Muscle of leg (tissue), 11 donors: ENCODE results near the gene CDC25B. TPM values are rescaled to one million over a fixed set of nuclear protein-coding genes. Genes with fewer than 3 reads are reported as not detected.
"Not testable (repeated sequence)": the region's sequence is repeated elsewhere in the genome, so short reads cannot be mapped to it uniquely, and the experiment has no call there.

Source experiments
- DNase-seq: peaks from one replicate; pipeline ENCODE4 v3.0.0; 2013
- H3K27ac ChIP-seq: one replicate; pipeline ENCODE4 v1.5.1; 2013; ENCODE audit warnings: mild to moderate bottlenecking, low read length, control low read depth
- H3K27me3 ChIP-seq: one replicate; pipeline ENCODE4 v1.6.1; 2013; ENCODE audit warnings: low read length; ENCODE audit not compliant: control insufficient read depth, insufficient read depth
- H3K36me3 ChIP-seq: one replicate; pipeline ENCODE4 v1.6.1; 2013; ENCODE audit warnings: low read length; ENCODE audit not compliant: control insufficient read depth, insufficient read depth
- H3K4me1 ChIP-seq: one replicate; pipeline ENCODE4 v1.6.1; 2013; ENCODE audit warnings: low read length; ENCODE audit not compliant: control insufficient read depth, insufficient read depth
- H3K4me3 ChIP-seq: one replicate; pipeline ENCODE4 v1.5.1; 2013; ENCODE audit warnings: low read length, control low read depth
- H3K9me3 ChIP-seq: replicated peaks from 2 replicates; pipeline ENCODE4 v1.6.1; 2013; ENCODE audit warnings: low read depth, low read length; ENCODE audit not compliant: control insufficient read depth
- WGBS: methylation state at CpG from one replicate; pipeline ENCODE4 v1.1.5; 2013; ENCODE audit warnings: missing lambda C conversion rate; ENCODE audit not compliant: insufficient coverage; 5-methylcytosine and 5-hydroxymethylcytosine counted together
- polyA plus RNA-seq, 8 donors: library from polyadenylated mRNA; unstranded; fragments of 120-200 nt; gene quantifications; one replicate each; pipeline versions ENCODE4 v1.2.1 to v1.2.3, GENCODE V29; 2013; ENCODE audit warnings: inconsistent platforms in 1 of 8, low replicate concordance in 1 of 8; ENCODE audit not compliant: insufficient read length in 8 of 8, insufficient read depth in 1 of 8
- total RNA-seq: library from RNA; stranded (reverse); fragments of 120-200 nt; gene quantifications from one replicate; pipeline ENCODE4 v1.2.4, GENCODE V29; 2013

Gene CDC25B
- total and polyA plus RNA-seq, 9 donors: 37.7 to 118 (median 89.9) TPM

GRCh38 chr20:3784863-3785239 lies 11.3 kb upstream of the CDC25B start:
- H3K36me3 ChIP-seq: peaks cover 20% of the 10 kb centered on the region
- peaks cover 39% of the 10 kb centered on the region for H3K4me1 ChIP-seq
- H3K4me3 ChIP-seq: no peak overlapping the region
- no peak overlapping the region for H3K27ac ChIP-seq
- no peak for DNase-seq
- WGBS: 86% methylated on average over 6 of the region's 6 CpGs
- H3K27me3 ChIP-seq: no peaks in the 10 kb centered on the region
- no peaks in the 10 kb centered on the region for H3K9me3 ChIP-seq

GRCh38 chr20:3785240-3786125 lies 10.6 kb upstream of the CDC25B start:
- H3K27me3 ChIP-seq: no peaks in the 10 kb centered on the region
- H3K4me3 ChIP-seq: peak overlapping the region; percentile 73
- peaks cover 20% of the 10 kb centered on the region for H3K36me3 ChIP-seq
- no peaks in the 10 kb centered on the region for H3K9me3 ChIP-seq
- DNase-seq: peak; percentile 36
- WGBS: 22% methylated on average over 76 of the region's 79 CpGs
- peak overlapping the region; percentile 72 for H3K27ac ChIP-seq
- peaks cover 39% of the 10 kb centered on the region for H3K4me1 ChIP-seq

GRCh38 chr20:3786126-3786484 lies 10.0 kb upstream of the CDC25B start:
- Histone ChIP-seq H3K36me3 (peaks cover 20% of the 10 kb centered on the region), H3K27me3 (no peaks in the 10 kb centered on the region), H3K9me3 (no peaks in the 10 kb centered on the region), H3K27ac (peak overlapping the region; percentile 72), H3K4me3 (peak overlapping the region; percentile 73), H3K4me1 (peaks cover 35% of the 10 kb centered on the region)
- under 1% methylated on average over 35 of the region's 35 CpGs for WGBS
- DNase-seq: peak; percentile 79

GRCh38 chr20:3786665-3787323 lies 9.3 kb upstream of the CDC25B start, which contains the start of gene CENPB:
Gene CENPB (minus strand): TSS chr20:3786740. CDS start chr20:3786483, 257 bp downstream.
- H3K4me1 ChIP-seq: peaks cover 30% of the 10 kb centered on the region
- H3K27ac ChIP-seq: peak within 1 kb of the TSS; percentile 72
- no peaks in the 10 kb centered on the region for H3K9me3 ChIP-seq
- DNase-seq: peak; percentile 95
- H3K4me3 ChIP-seq: peak within 1 kb of the TSS; percentile 73
- H3K27me3 ChIP-seq: no peaks in the 10 kb centered on the region
- WGBS: under 1% methylated on average over 59 of the region's 70 CpGs
- peaks cover 17% of the 10 kb centered on the region for H3K36me3 ChIP-seq

- Histone ChIP-seq H3K27me3 (no peaks in the 10 kb centered on the region), H3K4me3 (peak overlapping the region; percentile 36), H3K9me3 (no peaks in the 10 kb centered on the region), H3K36me3 (peaks cover 16% of the 10 kb centered on the region), H3K27ac (no peak overlapping the region), H3K4me1 (peaks cover 30% of the 10 kb centered on the region)
- DNase-seq: peak; percentile 17
- WGBS: 58% methylated on average over 2 of the region's 5 CpGs
Measured at GRCh38 chr20:3787324-3788014, 8.6 kb upstream of the CDC25B start.

GRCh38 chr20:3788685-3789155 lies 7.4 kb upstream of the CDC25B start:
- peaks cover 12% of the 10 kb centered on the region for H3K36me3 ChIP-seq
- H3K4me3 ChIP-seq: no peak overlapping the region
- DNase-seq: peak; percentile 9
- H3K4me1 ChIP-seq: peaks cover 23% of the 10 kb centered on the region
- H3K27ac ChIP-seq: no peak overlapping the region
- 42% methylated on average over 4 of the region's 4 CpGs for WGBS
- H3K27me3 ChIP-seq: no peaks in the 10 kb centered on the region
- H3K9me3 ChIP-seq: no peaks in the 10 kb centered on the region

GRCh38 chr20:3789201-3789600 lies 6.9 kb upstream of the CDC25B start:
- WGBS: 86% methylated on average over 2 of the region's 4 CpGs

GRCh38 chr20:3794168-3794567 lies 1.9 kb upstream of the CDC25B start:
- WGBS: no CpG with 5 or more reads among the region's 3 CpGs
- not testable (repeated sequence) for H3K9me3 ChIP-seq, H3K27me3 ChIP-seq, H3K27ac ChIP-seq, H3K4me3 ChIP-seq, DNase-seq
- H3K36me3 ChIP-seq: peaks cover 10% of the 10 kb centered on the region
- peaks cover 32% of the 10 kb centered on the region for H3K4me1 ChIP-seq

More at GRCh38 chr20:3789201-3789600, 6.9 kb upstream of the CDC25B start:
- not testable (repeated sequence) for H3K27ac ChIP-seq, H3K4me3 ChIP-seq, H3K27me3 ChIP-seq, DNase-seq, H3K9me3 ChIP-seq
- peaks cover 18% of the 10 kb centered on the region for H3K4me1 ChIP-seq
- H3K36me3 ChIP-seq: peaks cover 11% of the 10 kb centered on the region

- peak overlapping the region; percentile 96 for H3K27ac ChIP-seq
- H3K4me3 ChIP-seq: peak overlapping the region; percentile 61
- WGBS: 79% methylated on average over 5 of the region's 25 CpGs
- no peaks in the 10 kb centered on the region for H3K27me3 ChIP-seq
- peak; percentile 13 for DNase-seq
- H3K9me3 ChIP-seq: no peaks in the 10 kb centered on the region
- peaks cover 12% of the 10 kb centered on the region for H3K36me3 ChIP-seq
- H3K4me1 ChIP-seq: peaks cover 39% of the 10 kb centered on the region
Measured at GRCh38 chr20:3794701-3795420, 1.2 kb upstream of the CDC25B start.
